ENCODE results near the gene STPG2. TPM values are rescaled to one million over a fixed set of nuclear protein-coding genes. Genes with fewer than 3 reads are reported as not detected.

Gene STPG2
- 0.24 and 0.30 TPM in 2 replicates for polyA plus RNA-seq

GRCh38 chr4:98143001-98143899 is at the start of gene STPG2:
Gene STPG2 (minus strand): TSS chr4:98143476.

Other genes starting within 250 kb of the STPG2 start
- 164 and 177 TPM in 2 replicates for gene RAP1GDS1, start 117.9 kb upstream of the STPG2 start, polyA plus RNA-seq

Data from Purkinje cell (primary cell).